Activated CD8-positive, alpha-beta memory T cell treated with anti-CD3 and anti-CD28 coated beads for 1 hour (primary cell): Measurements from ENCODE around the gene TGFB2.
"Not testable (repeated sequence)": the region's sequence is repeated elsewhere in the genome, so short reads cannot be mapped to it uniquely, and the experiment has no call there.

Source experiments
- DNase-seq, 2 donors: peaks; one replicate each; pipeline ENCODE4 v3.0.0-alpha.2; 2020; ENCODE audit warnings: low read depth in 1 of 2; ENCODE audit errors: extremely low read depth in 1 of 2

TGFB2 gene

GRCh38 chr1:218344814-218345672 lies at the start of gene TGFB2:
Gene TGFB2, plus strand, starts transcription at chr1:218345336. Its CDS starts 1,366 bp downstream, at chr1:218346702.
- DNase-seq = no peak

GRCh38 chr1:218296162-218296561 lies 49.0 kb upstream of the TGFB2 start:
- DNase-seq = no peak

- no peak for DNase-seq
Observed at GRCh38 chr1:218297461-218297860, 47.7 kb upstream of the TGFB2 start.

GRCh38 chr1:218297867-218298266 lies 47.3 kb upstream of the TGFB2 start:
- no peak for DNase-seq

- DNase-seq = no peak
Observed at GRCh38 chr1:218298398-218298797, 46.7 kb upstream of the TGFB2 start.

- DNase-seq = no peak
Observed at GRCh38 chr1:218299416-218299815, 45.7 kb upstream of the TGFB2 start.

- DNase-seq = no peak
Observed at GRCh38 chr1:218301217-218301616, 43.9 kb upstream of the TGFB2 start.

- DNase-seq = no peak
Observed at GRCh38 chr1:218302155-218302554, 43.0 kb upstream of the TGFB2 start.

GRCh38 chr1:218303176-218303879 lies 41.8 kb upstream of the TGFB2 start:
- DNase-seq = no peak

- DNase-seq = no peak
Observed at GRCh38 chr1:218304281-218305039, 40.7 kb upstream of the TGFB2 start.

- no peak for DNase-seq
Observed at GRCh38 chr1:218305472-218306064, 39.6 kb upstream of the TGFB2 start.

GRCh38 chr1:218312509-218312908 lies 32.6 kb upstream of the TGFB2 start:
- DNase-seq = no peak

GRCh38 chr1:218314316-218314715 lies 30.8 kb upstream of the TGFB2 start:
- DNase-seq = no peak

GRCh38 chr1:218315638-218316037 lies 29.5 kb upstream of the TGFB2 start:
- DNase-seq = no peak

- DNase-seq = no peak
Observed at GRCh38 chr1:218317061-218317460, 28.1 kb upstream of the TGFB2 start.

GRCh38 chr1:218320182-218320581 lies 25.0 kb upstream of the TGFB2 start:
- not testable (repeated sequence) for DNase-seq

GRCh38 chr1:218322762-218323161 lies 22.4 kb upstream of the TGFB2 start:
- no peak for DNase-seq

GRCh38 chr1:218323568-218324225 lies 21.4 kb upstream of the TGFB2 start:
- DNase-seq = no peak

- DNase-seq = no peak
Observed at GRCh38 chr1:218324226-218324580, 20.9 kb upstream of the TGFB2 start.

GRCh38 chr1:218328769-218329168 lies 16.4 kb upstream of the TGFB2 start:
- no peak for DNase-seq
